Parathyroid adenoma (tissue), 2 donors: ENCODE results near the gene LTO1.
"Not testable (repeated sequence)": the region's sequence is repeated elsewhere in the genome, so short reads cannot be mapped to it uniquely, and the experiment has no call there.

Source experiments
- H2AFZ ChIP-seq: fragments of 300-600 bp; sonication (generic); one replicate; pipeline ENCODE4 v1.7.0; 2017; ENCODE audit warnings: antibody characterized with exemption, mild to moderate bottlenecking
- H3K27ac ChIP-seq: fragments of 300-600 bp; sonication (generic); one replicate; pipeline ENCODE4 v1.7.0; 2017
- H3K27me3 ChIP-seq: fragments of 300-600 bp; sonication (generic); one replicate; pipeline ENCODE4 v1.7.0; 2017; ENCODE audit warnings: low read length; ENCODE audit not compliant: control insufficient read depth, insufficient read depth
- H3K36me3 ChIP-seq: fragments of 300-600 bp; sonication (generic); one replicate; pipeline ENCODE4 v1.7.0; 2017; ENCODE audit warnings: low read length; ENCODE audit not compliant: control insufficient read depth, insufficient read depth
- H3K4me1 ChIP-seq: fragments of 300-600 bp; sonication (generic); one replicate; pipeline ENCODE4 v1.7.0; 2017; ENCODE audit warnings: control low read depth
- H3K4me2 ChIP-seq: fragments of 300-600 bp; sonication (generic); one replicate; pipeline ENCODE4 v1.7.0; 2017; ENCODE audit warnings: low read length
- H3K4me3 ChIP-seq: fragments of 300-600 bp; sonication (generic); one replicate; pipeline ENCODE4 v1.7.0; 2017; ENCODE audit warnings: low read depth, low read length
- H3K79me2 ChIP-seq: fragments of 300-600 bp; sonication (generic); one replicate; pipeline ENCODE4 v1.7.0; 2017; ENCODE audit warnings: control low read depth
- H3K9ac ChIP-seq: fragments of 300-600 bp; sonication (generic); one replicate; pipeline ENCODE4 v1.7.0; 2017; ENCODE audit warnings: mild to moderate bottlenecking
- H3K9me3 ChIP-seq: fragments of 300-600 bp; sonication (generic); one replicate; pipeline ENCODE4 v1.7.0; 2017; ENCODE audit warnings: low read length; ENCODE audit not compliant: control insufficient read depth
- CTCF ChIP-seq: fragments of 300-600 bp; sonication (generic); IDR thresholded peaks from one replicate; pipeline ENCODE4 v1.7.0; 2017; ENCODE audit warnings: antibody characterized with exemption, mild to moderate bottlenecking
- donor health status: primary hyperparathyroidism.

The LTO1 gene

GRCh38 chr11:69695581-69695980 is 20.4 kb upstream of the LTO1 start:
- no peak overlapping the region for H3K4me2 ChIP-seq
- peak overlapping the region; percentile 93 for H3K27ac ChIP-seq
- no peaks in the 10 kb centered on the region for H3K27me3 ChIP-seq
- H2AFZ ChIP-seq, result no peak overlapping the region
- H3K9me3 ChIP-seq, result no peaks in the 10 kb centered on the region
- no peak overlapping the region for H3K9ac ChIP-seq
- H3K4me3 ChIP-seq, result no peak overlapping the region
- no peaks in the 10 kb centered on the region for H3K79me2 ChIP-seq
- H3K36me3 ChIP-seq, result no peaks in the 10 kb centered on the region
- TF ChIP-seq CTCF, result no peak
- peaks cover 33% of the 10 kb centered on the region for H3K4me1 ChIP-seq

GRCh38 chr11:69694781-69695180 is 19.6 kb upstream of the LTO1 start:
- no peak overlapping the region for H3K4me3 ChIP-seq
- no peaks in the 10 kb centered on the region for H3K9me3 ChIP-seq
- H3K27me3 ChIP-seq, result no peaks in the 10 kb centered on the region
- peak overlapping the region; percentile 93 for H3K27ac ChIP-seq
- H3K4me1 ChIP-seq, result peaks cover 31% of the 10 kb centered on the region
- no peak overlapping the region for H3K9ac ChIP-seq
- no peak for TF ChIP-seq CTCF
- H2AFZ ChIP-seq, result peak overlapping the region; percentile 3
- H3K4me2 ChIP-seq, result no peak overlapping the region
- no peaks in the 10 kb centered on the region for H3K79me2 ChIP-seq
- no peaks in the 10 kb centered on the region for H3K36me3 ChIP-seq

GRCh38 chr11:69692422-69692821 is 17.3 kb upstream of the LTO1 start:
- no peak for TF ChIP-seq CTCF
- no peak overlapping the region for H2AFZ ChIP-seq
- no peaks in the 10 kb centered on the region for H3K9me3 ChIP-seq

GRCh38 chr11:69691463-69691862 is 16.3 kb upstream of the LTO1 start:
- H3K79me2 ChIP-seq, result no peaks in the 10 kb centered on the region
- H3K36me3 ChIP-seq, result no peaks in the 10 kb centered on the region
- no peaks in the 10 kb centered on the region for H3K9me3 ChIP-seq
- H3K4me1 ChIP-seq, result peaks cover 16% of the 10 kb centered on the region
- H3K27me3 ChIP-seq, result no peaks in the 10 kb centered on the region
- no peak overlapping the region for H2AFZ ChIP-seq
- TF ChIP-seq CTCF, result no peak
- H3K4me2 ChIP-seq, result no peak overlapping the region
- no peak overlapping the region for H3K27ac ChIP-seq
- H3K9ac ChIP-seq, result no peak overlapping the region
- H3K4me3 ChIP-seq, result no peak overlapping the region

More at GRCh38 chr11:69692422-69692821, 17.3 kb upstream of the LTO1 start:
- Histone ChIP-seq H3K4me3 (no peak overlapping the region), H3K36me3 (no peaks in the 10 kb centered on the region), H3K27ac (no peak overlapping the region), H3K4me2 (no peak overlapping the region), H3K4me1 (peaks cover 22% of the 10 kb centered on the region), H3K9ac (no peak overlapping the region), H3K79me2 (no peaks in the 10 kb centered on the region), H3K27me3 (no peaks in the 10 kb centered on the region)

- no peak for TF ChIP-seq CTCF
These were observed 14.5 kb upstream of the LTO1 start for GRCh38 chr11:69689484-69690319.

GRCh38 chr11:69687969-69688771 is 13.0 kb upstream of the LTO1 start:
- not testable (repeated sequence) for H3K27me3 ChIP-seq, H3K4me1 ChIP-seq, H3K9me3 ChIP-seq, H2AFZ ChIP-seq, H3K4me2 ChIP-seq, H3K9ac ChIP-seq, H3K4me3 ChIP-seq, H3K79me2 ChIP-seq, H3K36me3 ChIP-seq
- peak overlapping the region; percentile 15 for H3K27ac ChIP-seq

More at GRCh38 chr11:69689484-69690319, 14.5 kb upstream of the LTO1 start:
- H3K4me2 ChIP-seq, result no peak overlapping the region
- H3K4me3 ChIP-seq, result no peak overlapping the region
- peak overlapping the region; percentile 24 for H3K27ac ChIP-seq
- H3K9me3 ChIP-seq, result no peaks in the 10 kb centered on the region
- H3K79me2 ChIP-seq, result no peaks in the 10 kb centered on the region
- H3K36me3 ChIP-seq, result no peaks in the 10 kb centered on the region
- H3K27me3 ChIP-seq, result no peaks in the 10 kb centered on the region
- H3K4me1 ChIP-seq, result peaks cover 7% of the 10 kb centered on the region
- no peak overlapping the region for H2AFZ ChIP-seq
- H3K9ac ChIP-seq, result no peak overlapping the region
